ENCODE data around the gene CLMP.

CLMP gene

DNA sequence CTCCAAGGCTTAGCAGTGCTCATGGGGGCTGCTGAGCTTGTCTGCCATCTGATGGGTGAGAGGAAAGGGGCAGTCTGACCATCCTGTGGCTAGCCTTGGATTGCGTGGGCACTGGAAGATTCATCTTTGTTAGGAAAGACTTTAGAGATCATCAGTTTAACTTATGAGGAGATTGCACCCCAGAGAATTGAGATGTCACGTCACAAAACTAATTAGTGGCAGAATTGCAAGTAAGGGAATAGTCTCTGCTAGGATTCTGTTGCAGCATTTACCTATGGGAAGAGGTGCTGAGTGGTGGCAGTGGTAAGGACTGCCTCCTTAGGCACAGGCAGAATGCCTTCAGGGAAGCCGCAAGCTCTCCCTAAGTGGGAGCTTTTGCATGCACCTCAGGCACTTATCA is 90.4 kb downstream of the CLMP start:
- no peaks in the 10 kb centered on the region for H3K79me1 ChIP-seq (ENCODE audit: low read depth, low read length)
- H2BK12ac ChIP-seq (ENCODE audit: low read length): no peak overlapping the region
- no peak for DNase-seq (ENCODE audit: low spot score)
- H3K18ac ChIP-seq (ENCODE audit: low read length): peak overlapping the region; percentile 83
- no peak overlapping the region for H3K4me2 ChIP-seq (ENCODE audit: insufficient read depth, low read length, poor library complexity, severe bottlenecking)
- no peak overlapping the region for H2BK5ac ChIP-seq (ENCODE audit: low read length)
- H3K14ac ChIP-seq (ENCODE audit: low read length): no peak overlapping the region
- H2BK120ac ChIP-seq (ENCODE audit: low read depth, low read length): no peak overlapping the region
- WGBS, 2 donors (ENCODE audit: extremely low coverage in 2 of 2, insufficient read length in 2 of 2, insufficient replicate concordance in 1 of 2): no CpG with 5 or more reads among the region's 3 CpGs
- H3K27me3 ChIP-seq (ENCODE audit: control insufficient read depth in 3 of 3, insufficient read depth in 3 of 3, low read depth in 1 of 3, low read length in 3 of 3): peaks cover 0 to 9% (median 0%) of the 10 kb centered on the region in 3 experiments
- H3K23ac ChIP-seq (ENCODE audit: low read depth, low read length, poor library complexity): no peak overlapping the region
- no peak overlapping the region for H2AFZ ChIP-seq (ENCODE audit: low read length)
- no peak overlapping the region for H3K4ac ChIP-seq (ENCODE audit: low read length)
- H2AK5ac ChIP-seq (ENCODE audit: low read depth, low read length): no peak overlapping the region
- no peak overlapping the region for H3K27ac ChIP-seq (replicated peaks; ENCODE audit: low read length)
- no peak overlapping the region for H3K9ac ChIP-seq (ENCODE audit: low read depth, low read length, poor library complexity)
- H3K4me3 ChIP-seq (ENCODE audit: low read length in 2 of 2): no peak overlapping the region
- no peak overlapping the region for H4K8ac ChIP-seq (ENCODE audit: low read depth, low read length)
- H4K91ac ChIP-seq (ENCODE audit: low read depth, low read length, poor library complexity): no peak overlapping the region
- H3K9me3 ChIP-seq (replicated peaks in 1 of 2; ENCODE audit: control insufficient read depth in 2 of 2, insufficient read depth in 1 of 2, low read depth in 1 of 2, low read length in 2 of 2): no peaks in the 10 kb centered on the region
- peaks cover 0 to 2% of the 10 kb centered on the region in 2 donors for H3K4me1 ChIP-seq (ENCODE audit: control insufficient read depth in 2 of 2, insufficient read depth in 1 of 2, low read depth in 1 of 2, low read length in 2 of 2)
- H3K36me3 ChIP-seq (replicated peaks in 1 of 2; ENCODE audit: control insufficient read depth in 2 of 2, insufficient read depth in 2 of 2, low read length in 2 of 2): no peaks in the 10 kb centered on the region
- no peak overlapping the region for H2BK15ac ChIP-seq (ENCODE audit: low read length)

DNA sequence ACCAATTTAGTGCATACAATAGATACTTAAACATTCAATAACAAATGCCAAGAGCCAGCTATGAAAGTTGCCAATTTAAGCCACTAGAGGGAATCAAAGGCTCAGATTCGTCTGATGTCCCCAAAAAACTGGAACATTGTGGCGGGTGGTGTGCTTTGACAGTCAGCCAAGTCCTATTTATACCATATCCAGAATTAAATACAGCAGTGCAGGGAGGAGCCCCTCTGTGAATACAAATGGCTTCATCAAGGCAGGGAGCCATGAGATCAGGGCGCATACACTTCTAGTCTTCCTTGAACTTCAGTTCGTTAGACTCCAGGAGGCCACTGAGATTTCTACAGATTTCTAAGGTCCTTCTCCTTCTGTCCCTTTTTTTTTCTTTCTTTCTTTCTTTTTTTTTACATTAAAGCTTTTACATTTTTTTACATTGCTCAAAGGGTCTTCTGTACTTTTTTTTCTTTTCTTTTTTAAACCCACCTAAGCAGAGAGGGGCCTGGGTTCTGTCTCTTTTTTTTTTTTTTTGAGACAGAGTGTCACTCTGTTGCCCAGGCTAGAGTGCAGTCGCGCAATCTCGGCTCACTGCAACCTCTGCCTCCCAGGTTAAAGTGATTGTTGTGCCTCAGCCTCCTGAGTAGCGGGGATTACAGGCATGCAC is 91.6 kb downstream of the CLMP start:
- Histone ChIP-seq H3K36me3 (replicated peaks in 1 of 2; ENCODE audit: control insufficient read depth in 2 of 2, insufficient read depth in 2 of 2, low read length in 2 of 2) (no peaks in the 10 kb centered on the region), H3K4me3 (ENCODE audit: low read length in 2 of 2) (no peak overlapping the region), H3K4me1 (ENCODE audit: control insufficient read depth in 2 of 2, insufficient read depth in 1 of 2, low read depth in 1 of 2, low read length in 2 of 2) (peaks cover 0 to 1% of the 10 kb centered on the region in 2 donors), H3K27ac (replicated peaks; ENCODE audit: low read length) (no peak overlapping the region), H2BK12ac (ENCODE audit: low read length) (no peak overlapping the region), H4K91ac (ENCODE audit: low read depth, low read length, poor library complexity) (no peak overlapping the region), H4K8ac (ENCODE audit: low read depth, low read length) (no peak overlapping the region), H3K18ac (ENCODE audit: low read length) (no peak overlapping the region), H3K4me2 (ENCODE audit: insufficient read depth, low read length, poor library complexity, severe bottlenecking) (no peak overlapping the region), H2BK120ac (ENCODE audit: low read depth, low read length) (no peak overlapping the region), H2AK5ac (ENCODE audit: low read depth, low read length) (no peak overlapping the region), H2BK5ac (ENCODE audit: low read length) (no peak overlapping the region), H2AFZ (ENCODE audit: low read length) (no peak overlapping the region), H3K9ac (ENCODE audit: low read depth, low read length, poor library complexity) (no peak overlapping the region), H3K14ac (ENCODE audit: low read length) (no peak overlapping the region), H3K79me1 (ENCODE audit: low read depth, low read length) (no peaks in the 10 kb centered on the region), H3K27me3 (ENCODE audit: control insufficient read depth in 3 of 3, insufficient read depth in 3 of 3, low read depth in 1 of 3, low read length in 3 of 3) (peaks cover 0 to 3% (median 0%) of the 10 kb centered on the region in 3 experiments), H2BK15ac (ENCODE audit: low read length) (no peak overlapping the region), H3K9me3 (replicated peaks in 1 of 2; ENCODE audit: control insufficient read depth in 2 of 2, insufficient read depth in 1 of 2, low read depth in 1 of 2, low read length in 2 of 2) (no peaks in the 10 kb centered on the region), H3K23ac (ENCODE audit: low read depth, low read length, poor library complexity) (no peak overlapping the region), H3K4ac (ENCODE audit: low read length) (no peak overlapping the region)
- WGBS, 2 donors (ENCODE audit: extremely low coverage in 2 of 2, insufficient read length in 2 of 2, insufficient replicate concordance in 1 of 2): no CpG with 5 or more reads among the region's 8 CpGs
- DNase-seq (ENCODE audit: low spot score): peak; percentile 41

DNA sequence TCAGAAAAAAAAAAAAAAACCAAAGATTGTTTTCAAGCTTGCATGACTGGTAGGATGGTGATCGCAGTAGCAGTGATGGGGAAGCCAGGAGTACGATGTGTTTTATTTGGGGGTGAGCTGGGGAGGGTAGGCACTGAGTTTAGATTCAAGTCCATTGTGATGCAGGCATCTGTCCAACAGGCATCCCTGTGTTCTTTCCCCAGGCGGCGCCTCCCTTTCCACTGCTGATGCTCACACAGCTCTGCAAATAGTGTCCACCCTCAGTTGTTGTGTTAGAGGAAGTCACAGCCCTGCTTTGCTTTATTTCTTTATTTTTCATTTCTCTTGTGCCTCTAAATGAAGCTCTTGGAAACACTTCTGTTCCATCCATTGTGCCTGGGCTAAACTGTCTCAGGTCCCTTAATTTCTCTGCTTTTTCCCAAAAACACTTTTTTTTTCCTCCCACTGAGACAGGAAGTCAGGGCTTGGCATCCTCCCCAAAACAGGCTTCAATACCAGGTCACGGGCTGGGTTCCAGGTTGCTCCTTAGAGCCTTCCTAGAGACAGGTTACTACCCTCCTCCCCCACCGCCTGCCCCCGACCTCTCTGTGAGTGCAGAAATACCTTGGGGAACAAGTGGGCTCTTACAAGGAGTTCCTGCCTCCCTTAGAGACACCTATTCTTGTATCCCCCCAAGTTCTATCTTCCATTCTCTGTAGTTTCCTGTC is 94.5 kb downstream of the CLMP start:
- H4K91ac ChIP-seq (ENCODE audit: low read depth, low read length, poor library complexity): no peak overlapping the region
- no peaks in the 10 kb centered on the region for H3K79me1 ChIP-seq (ENCODE audit: low read depth, low read length)
- no peak overlapping the region for H3K27ac ChIP-seq (replicated peaks; ENCODE audit: low read length)
- H2AFZ ChIP-seq (ENCODE audit: low read length): no peak overlapping the region
- no peaks in the 10 kb centered on the region for H3K36me3 ChIP-seq (replicated peaks in 1 of 2; ENCODE audit: control insufficient read depth in 2 of 2, insufficient read depth in 2 of 2, low read length in 2 of 2)
- H3K18ac ChIP-seq (ENCODE audit: low read length): no peak overlapping the region
- no peak overlapping the region for H4K8ac ChIP-seq (ENCODE audit: low read depth, low read length)
- no peak for DNase-seq (ENCODE audit: low spot score)
- peaks cover 0 to 4% (median 0%) of the 10 kb centered on the region in 3 experiments for H3K27me3 ChIP-seq (ENCODE audit: control insufficient read depth in 3 of 3, insufficient read depth in 3 of 3, low read depth in 1 of 3, low read length in 3 of 3)
- no CpG with 5 or more reads among the region's 7 CpGs for WGBS, 2 donors (ENCODE audit: extremely low coverage in 2 of 2, insufficient read length in 2 of 2, insufficient replicate concordance in 1 of 2)
- H2BK5ac ChIP-seq (ENCODE audit: low read length): no peak overlapping the region
- no peak overlapping the region for H2AK5ac ChIP-seq (ENCODE audit: low read depth, low read length)
- no peak overlapping the region for H3K14ac ChIP-seq (ENCODE audit: low read length)
- no peak overlapping the region for H3K9ac ChIP-seq (ENCODE audit: low read depth, low read length, poor library complexity)
- no peak overlapping the region for H2BK15ac ChIP-seq (ENCODE audit: low read length)
- H3K4me1 ChIP-seq (ENCODE audit: control insufficient read depth in 2 of 2, insufficient read depth in 1 of 2, low read depth in 1 of 2, low read length in 2 of 2): no peaks in the 10 kb centered on the region
- H3K23ac ChIP-seq (ENCODE audit: low read depth, low read length, poor library complexity): no peak overlapping the region
- H2BK120ac ChIP-seq (ENCODE audit: low read depth, low read length): no peak overlapping the region
- no peak overlapping the region for H2BK12ac ChIP-seq (ENCODE audit: low read length)
- H3K9me3 ChIP-seq (replicated peaks in 1 of 2; ENCODE audit: control insufficient read depth in 2 of 2, insufficient read depth in 1 of 2, low read depth in 1 of 2, low read length in 2 of 2): no peaks in the 10 kb centered on the region
- H3K4me3 ChIP-seq (ENCODE audit: low read length in 2 of 2): no peak overlapping the region
- no peak overlapping the region for H3K4ac ChIP-seq (ENCODE audit: low read length)
- H3K4me2 ChIP-seq (ENCODE audit: insufficient read depth, low read length, poor library complexity, severe bottlenecking): no peak overlapping the region

GRCh38 chr11:123098990-123099389 is 96.1 kb downstream of the CLMP start:
- H3K18ac ChIP-seq (ENCODE audit: low read length): no peak overlapping the region
- H3K79me1 ChIP-seq (ENCODE audit: low read depth, low read length): no peaks in the 10 kb centered on the region
- no peak overlapping the region for H2BK12ac ChIP-seq (ENCODE audit: low read length)
- H4K8ac ChIP-seq (ENCODE audit: low read depth, low read length): no peak overlapping the region
- H3K9me3 ChIP-seq (replicated peaks in 1 of 2; ENCODE audit: control insufficient read depth in 2 of 2, insufficient read depth in 1 of 2, low read depth in 1 of 2, low read length in 2 of 2): no peaks in the 10 kb centered on the region
- no peak overlapping the region for H2AFZ ChIP-seq (ENCODE audit: low read length)
- H3K27ac ChIP-seq (replicated peaks; ENCODE audit: low read length): no peak overlapping the region
- H3K4ac ChIP-seq (ENCODE audit: low read length): no peak overlapping the region
- H3K27me3 ChIP-seq (ENCODE audit: control insufficient read depth in 3 of 3, insufficient read depth in 3 of 3, low read depth in 1 of 3, low read length in 3 of 3): peaks cover 0 to 4% (median 0%) of the 10 kb centered on the region in 3 experiments
- no peaks in the 10 kb centered on the region for H3K36me3 ChIP-seq (replicated peaks in 1 of 2; ENCODE audit: control insufficient read depth in 2 of 2, insufficient read depth in 2 of 2, low read length in 2 of 2)
- no peaks in the 10 kb centered on the region for H3K4me1 ChIP-seq (ENCODE audit: control insufficient read depth in 2 of 2, insufficient read depth in 1 of 2, low read depth in 1 of 2, low read length in 2 of 2)
- WGBS, 2 donors (ENCODE audit: extremely low coverage in 2 of 2, insufficient read length in 2 of 2, insufficient replicate concordance in 1 of 2): no CpG with 5 or more reads among the region's 3 CpGs
- no peak overlapping the region for H4K91ac ChIP-seq (ENCODE audit: low read depth, low read length, poor library complexity)
- no peak overlapping the region for H3K14ac ChIP-seq (ENCODE audit: low read length)
- H3K23ac ChIP-seq (ENCODE audit: low read depth, low read length, poor library complexity): no peak overlapping the region
- H2AK5ac ChIP-seq (ENCODE audit: low read depth, low read length): no peak overlapping the region
- no peak overlapping the region for H2BK120ac ChIP-seq (ENCODE audit: low read depth, low read length)
- no peak overlapping the region for H3K4me3 ChIP-seq (ENCODE audit: low read length in 2 of 2)
- no peak overlapping the region for H3K9ac ChIP-seq (ENCODE audit: low read depth, low read length, poor library complexity)
- no peak overlapping the region for H3K4me2 ChIP-seq (ENCODE audit: insufficient read depth, low read length, poor library complexity, severe bottlenecking)
- no peak overlapping the region for H2BK5ac ChIP-seq (ENCODE audit: low read length)
- no peak overlapping the region for H2BK15ac ChIP-seq (ENCODE audit: low read length)
- no peak for DNase-seq (ENCODE audit: low spot score)

Measured in neuronal stem cell (in vitro differentiated cells).